Neural cell (in vitro differentiated cells): ENCODE data around the gene GPR161.

Experiments
- EP300 ChIP-seq: fragments of 450-650 bp; conservative IDR thresholded peaks from 2 replicates; pipeline ENCODE4 v1.6.1; 2014; ENCODE audit warnings: antibody characterized with exemption, mild to moderate bottlenecking, moderate library complexity; ENCODE audit not compliant: poor library complexity, severe bottlenecking
- EZH2 ChIP-seq: fragments of 200-600, 300-800 bp; shearing (Covaris generic), sonication (generic); IDR thresholded peaks from 2 replicates; pipeline ENCODE4 v1.6.1; 2014; ENCODE audit warnings: antibody characterized with exemption, low read length, borderline replicate concordance, mild to moderate bottlenecking; ENCODE audit not compliant: insufficient read depth, poor library complexity, severe bottlenecking
- MXI1 ChIP-seq: fragments of 450-650 bp; conservative IDR thresholded peaks from 2 replicates; pipeline ENCODE4 v1.6.1; 2014; ENCODE audit warnings: antibody characterized with exemption, mild to moderate bottlenecking; ENCODE audit not compliant: poor library complexity, severe bottlenecking
- POLR2AphosphoS5 ChIP-seq: IDR thresholded peaks from 2 replicates; pipeline ENCODE4 v1.6.1; 2012
- RAD21 ChIP-seq: fragments of 450-650 bp; conservative IDR thresholded peaks from 2 replicates; pipeline ENCODE4 v1.6.1; 2014; ENCODE audit warnings: antibody characterized with exemption, mild to moderate bottlenecking, moderate library complexity
- TF ChIP-seq, protein P1 (sequence below): fragments of 450-650 bp; IDR thresholded peaks from 2 replicates; pipeline ENCODE4 v1.5.1; 2014; ENCODE audit warnings: antibody characterized with exemption, mild to moderate bottlenecking, moderate library complexity; ENCODE audit not compliant: poor library complexity, severe bottlenecking

DNA sequence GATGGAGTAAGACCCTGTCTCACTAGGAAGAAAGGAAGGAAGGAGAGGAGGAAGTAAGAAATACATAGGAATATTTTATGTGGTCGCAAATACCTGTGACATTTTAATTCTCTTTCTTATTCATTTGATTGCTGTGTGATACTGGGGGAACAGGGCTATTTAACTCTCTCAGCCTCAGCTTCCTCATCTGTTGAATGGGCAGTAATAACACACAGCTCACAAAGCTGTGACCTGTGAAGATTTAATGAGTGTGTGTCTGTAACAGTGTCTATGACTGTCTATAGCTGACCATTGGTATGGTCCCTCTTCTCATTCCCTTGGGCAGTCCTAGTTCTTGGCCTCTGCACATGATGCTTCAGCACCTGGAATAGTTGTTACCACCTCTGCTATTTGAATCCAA is 13.6 kb upstream of the GPR161 start:
- TF ChIP-seq, protein P1, sequence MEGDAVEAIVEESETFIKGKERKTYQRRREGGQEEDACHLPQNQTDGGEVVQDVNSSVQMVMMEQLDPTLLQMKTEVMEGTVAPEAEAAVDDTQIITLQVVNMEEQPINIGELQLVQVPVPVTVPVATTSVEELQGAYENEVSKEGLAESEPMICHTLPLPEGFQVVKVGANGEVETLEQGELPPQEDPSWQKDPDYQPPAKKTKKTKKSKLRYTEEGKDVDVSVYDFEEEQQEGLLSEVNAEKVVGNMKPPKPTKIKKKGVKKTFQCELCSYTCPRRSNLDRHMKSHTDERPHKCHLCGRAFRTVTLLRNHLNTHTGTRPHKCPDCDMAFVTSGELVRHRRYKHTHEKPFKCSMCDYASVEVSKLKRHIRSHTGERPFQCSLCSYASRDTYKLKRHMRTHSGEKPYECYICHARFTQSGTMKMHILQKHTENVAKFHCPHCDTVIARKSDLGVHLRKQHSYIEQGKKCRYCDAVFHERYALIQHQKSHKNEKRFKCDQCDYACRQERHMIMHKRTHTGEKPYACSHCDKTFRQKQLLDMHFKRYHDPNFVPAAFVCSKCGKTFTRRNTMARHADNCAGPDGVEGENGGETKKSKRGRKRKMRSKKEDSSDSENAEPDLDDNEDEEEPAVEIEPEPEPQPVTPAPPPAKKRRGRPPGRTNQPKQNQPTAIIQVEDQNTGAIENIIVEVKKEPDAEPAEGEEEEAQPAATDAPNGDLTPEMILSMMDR = no peak
- TF ChIP-seq POLR2AphosphoS5 = no peak
- TF ChIP-seq EZH2 = no peak
- TF ChIP-seq EP300 = no peak
- no peak for TF ChIP-seq MXI1
- TF ChIP-seq RAD21 = no peak
